Spleen (tissue), 7 donors: ENCODE measurements around the gene METTL18.

Experiments
- CTCF ChIP-seq, 11 experiments: fragments of 200-600 bp in 7 of 11; fragments of 450-650 bp in 4 of 11; sonication (generic) in 4 of 11; IDR thresholded peaks in 8 of 11; conservative IDR thresholded peaks in 3 of 11; 1 replicate in 7 of 11; 2 replicates in 4 of 11; pipeline versions ENCODE4 v1.4.0 to v1.8.0; 2016 to 2021; ENCODE audit warnings: antibody characterized with exemption in 11 of 11, inconsistent platforms in 4 of 11, mild to moderate bottlenecking in 1 of 11
- POLR2AphosphoS5 ChIP-seq, 3 donors: sonication (generic); formaldehyde crosslinking; IDR thresholded peaks; one replicate each; pipeline ENCODE4 v1.5.1; 2017; ENCODE audit warnings: antibody characterized with exemption in 3 of 3
- donor health status: DM: no; HTN: no; CAD: no; lungs with moderate emphysema.
- donor health status: DM: no; HTN: no; CAD: no.
- donor health status: DM: no; HTN: no; CAD: no.

- no peak for TF ChIP-seq CTCF (IDR thresholded peaks at IDR 0.05 in 8 of 11, conservative IDR thresholded peaks at IDR 0.05 in 3 of 11)
- TF ChIP-seq POLR2AphosphoS5 (IDR thresholded peaks at IDR 0.05): no peak
Measured at GRCh38 chr1:169765580-169766331, 29.0 kb downstream of the METTL18 start.
